OCI-M2 (cell line): ENCODE measurements around the gene SPEF2.

Experiments
- DNase-seq: peaks from one replicate; lab custom pipeline; 2025; ENCODE audit not compliant: unreplicated experiment; lab: John Stamatoyannopoulos, UW

The SPEF2 gene

DNA sequence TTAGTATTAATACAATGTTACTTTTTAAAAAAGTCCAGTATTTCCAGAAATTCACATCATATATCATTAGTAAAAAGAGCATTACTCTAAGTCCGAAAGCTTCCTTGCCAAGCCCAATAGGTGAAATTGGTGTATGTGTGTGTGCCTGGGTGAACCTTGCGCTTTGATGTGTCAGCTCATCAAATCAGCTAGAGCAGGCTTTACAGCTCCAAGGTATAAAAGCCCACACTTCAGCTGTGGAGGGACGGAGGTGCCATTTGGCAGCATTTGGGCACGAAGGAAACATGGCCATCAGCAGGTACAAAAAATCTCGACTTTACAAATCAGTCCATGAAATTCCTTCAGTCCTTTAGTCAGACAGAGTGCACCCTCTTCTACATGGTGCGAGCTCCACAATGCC is 162.6 kb downstream of the SPEF2 start:
- no peak for DNase-seq

DNA sequence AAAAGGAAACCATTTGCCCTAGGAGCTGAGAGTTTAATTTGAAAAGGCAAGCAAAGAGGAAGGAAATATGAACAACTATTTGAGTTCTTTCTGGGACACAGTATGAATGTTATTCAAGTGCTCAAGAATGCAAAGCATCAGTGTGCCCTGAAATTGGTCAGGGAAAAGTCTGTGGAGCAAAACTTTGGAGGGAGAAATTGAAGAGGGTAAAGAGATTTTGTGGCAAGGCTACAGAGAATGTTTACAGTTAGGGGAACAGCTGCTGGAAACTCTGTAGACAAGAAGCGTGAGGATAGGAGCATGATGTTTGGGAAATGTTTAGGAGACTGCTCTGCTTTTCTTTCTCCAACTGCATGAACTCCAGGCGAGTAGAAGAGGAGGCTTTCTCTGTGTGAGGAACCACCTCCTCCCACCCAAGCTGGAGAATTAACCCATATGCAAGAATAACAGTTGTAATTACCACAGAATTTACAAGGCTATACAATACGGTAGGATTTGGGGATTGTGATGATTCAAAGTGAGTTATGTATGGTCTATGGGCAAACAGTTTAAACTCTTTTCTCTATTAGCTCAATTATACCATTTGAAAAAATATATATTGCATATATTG is 163.6 kb downstream of the SPEF2 start:
- no peak for DNase-seq

DNA sequence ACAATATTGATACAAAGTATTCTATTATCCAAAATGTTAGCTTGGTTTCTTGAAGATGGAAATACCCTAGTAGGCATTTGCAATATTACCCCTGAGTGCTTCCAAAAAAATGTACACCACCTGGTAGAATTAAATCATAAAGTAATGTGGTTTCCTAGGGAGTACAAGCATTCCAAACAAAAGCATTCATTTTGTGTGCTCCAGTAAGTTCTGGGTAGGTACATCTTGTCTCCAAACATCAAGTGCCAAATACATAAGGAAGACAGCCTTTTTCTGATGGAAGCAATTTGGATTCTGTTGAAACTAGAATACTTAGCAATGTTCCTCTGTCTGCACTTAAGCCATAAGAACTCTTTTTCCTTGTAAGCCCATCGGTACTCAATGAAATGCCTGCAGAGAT is 165.9 kb downstream of the SPEF2 start:
- DNase-seq = no peak

DNA sequence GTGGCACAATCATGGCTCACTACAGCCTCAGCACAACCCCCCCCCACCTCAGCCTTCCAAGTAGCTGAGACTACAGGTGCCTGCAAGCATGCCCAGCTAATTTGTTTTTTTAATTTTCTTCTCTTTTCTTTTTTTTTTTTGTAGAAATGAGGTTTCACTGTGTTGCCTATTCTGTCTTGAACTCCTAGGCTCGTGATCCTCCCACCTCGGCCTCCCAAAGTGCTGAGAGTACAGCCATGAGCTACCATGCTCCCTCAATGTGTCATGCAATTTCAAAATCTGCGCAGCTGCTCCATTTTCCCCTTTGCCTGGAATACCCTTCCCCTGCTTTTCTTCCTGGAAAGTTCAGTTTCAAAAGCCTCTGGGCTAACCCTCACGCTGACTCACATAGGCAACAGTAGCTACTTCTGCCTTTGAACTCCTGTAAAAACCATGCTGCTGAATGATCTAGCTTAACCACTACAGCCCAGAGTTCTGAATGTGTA is 168.0 kb downstream of the SPEF2 start:
- DNase-seq = no peak

DNA sequence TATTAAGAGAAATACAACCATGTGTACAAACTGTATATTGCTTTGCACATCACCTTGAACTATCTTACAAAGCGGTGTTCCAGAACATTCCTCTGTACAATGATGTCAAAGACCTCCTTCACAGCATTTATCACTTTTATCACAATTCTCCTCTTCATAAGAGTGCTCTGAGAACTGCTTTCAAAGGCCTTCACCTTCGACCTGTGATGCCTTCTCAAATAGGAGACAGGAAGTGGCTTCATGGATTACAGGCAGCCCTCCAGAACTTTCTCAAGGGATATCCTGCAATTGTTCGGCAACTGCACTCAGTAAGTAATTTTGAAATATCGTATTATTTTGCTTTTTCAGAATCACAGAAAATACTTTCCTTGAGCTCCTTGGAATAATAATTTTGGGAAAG is 171.1 kb downstream of the SPEF2 start:
- no peak for DNase-seq

DNA sequence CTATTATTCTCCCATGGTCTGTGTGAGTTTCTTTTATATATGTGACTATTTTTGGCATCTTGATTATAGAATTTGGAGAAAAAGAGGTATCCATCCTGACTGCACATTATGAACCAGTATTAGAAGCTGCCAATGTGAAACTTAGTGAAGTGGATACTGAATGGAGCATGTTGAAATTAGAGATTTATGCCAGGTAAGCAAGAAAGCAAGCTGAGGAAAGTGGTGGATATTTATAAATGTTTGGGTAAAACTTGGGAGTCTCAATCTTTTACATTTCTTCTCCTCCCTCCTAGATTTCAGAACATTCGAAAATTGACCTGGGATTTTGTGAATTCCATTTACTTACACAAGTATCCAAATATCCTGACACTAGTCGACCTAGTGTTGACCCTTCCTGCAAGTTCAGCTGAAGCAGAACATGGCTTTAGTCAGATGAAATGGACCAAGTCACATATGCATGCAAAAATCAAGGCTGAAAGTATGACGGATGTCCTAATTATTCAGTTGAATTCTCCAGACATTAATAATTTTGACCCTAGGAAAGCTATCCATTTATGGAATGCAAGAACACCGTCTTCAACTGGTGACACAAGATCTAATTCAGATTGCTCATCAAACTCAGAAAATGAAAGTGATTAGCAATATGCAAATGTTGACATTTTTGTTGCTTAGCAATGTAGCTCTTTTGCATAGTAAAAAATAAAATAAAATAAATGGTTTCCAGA is 172.2 kb downstream of the SPEF2 start:
- no peak for DNase-seq

DNA sequence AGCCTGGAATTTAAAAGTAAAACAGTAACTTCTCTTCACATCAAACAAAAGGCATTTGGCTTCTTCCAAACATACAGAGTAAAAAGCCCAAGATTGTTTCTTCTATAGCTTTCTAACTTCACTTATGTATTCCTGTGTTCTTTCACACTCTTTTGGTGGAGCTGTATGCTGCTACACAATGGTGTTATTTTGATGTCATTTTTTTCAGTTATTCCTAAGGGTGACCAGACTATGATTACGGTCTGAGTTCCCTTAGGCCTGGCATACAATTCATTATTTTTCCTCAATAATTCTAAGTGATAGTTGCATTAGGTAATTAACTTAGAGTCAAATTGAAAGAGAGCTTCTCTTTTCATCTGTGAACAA is 172.8 kb downstream of the SPEF2 start:
- DNase-seq = no peak

DNA sequence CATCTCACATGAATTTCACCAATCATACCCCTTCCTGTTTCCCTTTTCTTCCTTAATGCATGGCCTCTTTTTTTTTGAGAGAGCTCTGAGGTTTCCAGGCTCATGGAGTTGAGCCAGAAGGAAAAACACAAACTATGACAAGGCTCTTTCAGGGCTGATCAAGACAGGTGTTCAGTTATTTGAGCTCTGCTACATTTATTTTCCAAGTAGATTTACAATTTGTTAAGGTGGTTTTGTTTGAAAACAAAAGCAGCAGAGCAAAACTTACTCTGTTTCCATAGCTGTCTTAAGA is 176.6 kb downstream of the SPEF2 start:
- no peak for DNase-seq

DNA sequence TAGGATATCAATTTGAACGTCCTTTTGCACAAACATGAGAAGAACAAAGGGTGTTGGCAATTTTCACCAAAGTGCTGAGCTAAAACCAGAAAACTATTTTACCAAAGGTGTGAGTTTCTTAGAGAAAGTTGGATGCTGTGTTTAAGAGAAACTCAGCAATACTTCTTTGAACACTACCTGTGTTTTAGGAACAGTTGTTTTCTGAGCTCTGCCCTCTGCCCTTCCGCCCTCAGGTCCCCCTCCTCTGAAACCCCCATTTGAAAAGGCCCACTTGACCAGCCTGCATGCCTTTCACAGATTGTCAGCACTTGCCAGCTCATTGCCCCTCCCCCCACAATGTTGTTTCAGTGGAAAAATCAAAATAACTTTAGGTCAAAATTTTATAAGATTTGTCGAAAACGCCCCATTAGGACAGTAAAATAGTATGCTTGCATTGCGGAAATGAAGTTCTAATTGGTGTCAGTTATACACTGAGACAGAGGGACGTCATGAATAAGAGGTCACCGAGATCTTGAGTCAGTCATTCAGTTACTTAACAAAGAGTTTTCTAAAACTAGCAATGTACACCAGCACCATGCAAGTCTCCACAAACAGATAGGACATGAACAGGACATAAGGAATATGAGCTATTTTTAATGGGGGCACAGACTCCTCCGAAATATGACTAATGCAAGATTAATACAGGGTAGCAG is 177.2 kb downstream of the SPEF2 start:
- DNase-seq = no peak

DNA sequence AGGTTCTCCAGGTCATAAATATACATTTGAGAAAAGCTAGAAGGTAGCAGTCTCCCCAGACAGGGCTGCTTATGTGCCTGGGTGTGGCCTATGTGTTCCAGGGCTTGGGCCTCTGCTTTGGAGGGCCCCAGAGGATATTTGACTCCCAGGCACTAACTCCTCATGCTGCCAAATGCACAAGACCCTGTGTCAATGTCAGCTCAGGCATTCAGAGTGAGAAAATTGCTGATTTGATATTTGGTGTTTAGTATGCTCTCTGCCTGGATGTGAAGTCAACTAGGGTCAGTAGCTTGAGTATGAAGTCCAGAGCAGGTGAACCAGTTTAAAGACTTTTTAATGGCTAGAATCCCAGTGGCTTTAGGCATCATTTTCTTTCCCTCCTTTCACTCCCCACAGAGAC is 181.5 kb downstream of the SPEF2 start:
- no peak for DNase-seq

DNA sequence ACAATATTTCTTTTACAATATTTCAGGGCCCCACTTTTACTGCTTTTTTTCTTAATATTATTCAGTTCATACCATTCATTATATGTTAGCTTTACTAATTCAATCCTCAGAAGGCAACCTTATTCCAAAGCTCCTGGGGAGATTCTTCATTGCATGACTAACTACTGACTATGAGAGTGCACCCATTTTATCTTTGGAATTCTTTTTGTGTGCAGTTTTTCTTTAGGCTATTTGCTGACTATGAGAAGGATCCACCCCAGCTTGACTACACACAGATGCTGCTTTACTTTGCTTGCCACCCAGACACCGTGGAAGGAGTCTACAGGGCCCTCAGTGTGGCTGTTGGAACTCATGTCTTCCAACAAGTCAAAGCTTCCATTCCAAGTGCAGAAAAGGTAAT is 182.1 kb downstream of the SPEF2 start:
- no peak for DNase-seq

DNA sequence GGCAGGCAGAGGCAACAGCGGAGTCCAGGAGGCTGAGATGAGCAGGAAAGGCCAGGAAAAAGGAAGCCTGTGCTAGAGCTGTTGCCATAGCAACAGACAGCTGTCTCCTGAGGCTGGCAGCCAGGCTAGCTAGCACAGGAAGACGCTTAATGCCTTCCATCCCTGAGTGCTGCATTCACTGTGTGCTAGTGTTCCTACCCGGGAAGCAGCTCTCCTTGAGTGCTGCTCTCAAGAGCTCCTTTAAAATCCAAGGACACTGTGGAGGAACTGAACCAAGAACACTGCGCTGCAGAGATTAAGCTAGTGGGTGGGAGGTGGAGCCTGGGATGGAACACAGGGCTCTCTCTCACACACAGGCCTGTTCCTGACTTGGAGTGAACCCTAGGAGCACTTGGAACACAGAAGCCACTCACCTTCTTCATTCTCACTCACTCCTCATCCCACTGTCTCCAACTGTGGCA is 185.6 kb downstream of the SPEF2 start:
- no peak for DNase-seq

DNA sequence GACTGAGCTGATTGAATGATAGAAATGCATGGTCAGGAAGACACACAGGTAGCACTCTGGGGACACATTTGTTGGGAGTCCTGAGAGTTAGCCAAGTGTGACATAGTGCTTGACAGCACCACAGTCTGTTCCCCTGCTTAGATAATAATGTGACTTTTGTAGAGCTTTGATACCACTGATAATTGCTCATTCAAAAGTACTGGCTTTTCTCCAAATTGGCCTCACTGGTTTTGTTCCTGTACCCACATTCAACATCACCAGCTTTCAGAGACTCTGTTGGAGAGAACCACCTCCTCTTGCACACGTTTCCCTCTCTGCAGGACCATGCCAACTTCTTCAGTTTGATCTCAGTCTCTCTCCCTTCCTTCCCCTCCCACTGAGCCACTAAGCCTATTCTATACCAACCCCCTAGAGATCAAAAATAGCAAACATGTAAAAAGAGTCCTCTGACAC is 186.6 kb downstream of the SPEF2 start:
- DNase-seq = no peak

DNA sequence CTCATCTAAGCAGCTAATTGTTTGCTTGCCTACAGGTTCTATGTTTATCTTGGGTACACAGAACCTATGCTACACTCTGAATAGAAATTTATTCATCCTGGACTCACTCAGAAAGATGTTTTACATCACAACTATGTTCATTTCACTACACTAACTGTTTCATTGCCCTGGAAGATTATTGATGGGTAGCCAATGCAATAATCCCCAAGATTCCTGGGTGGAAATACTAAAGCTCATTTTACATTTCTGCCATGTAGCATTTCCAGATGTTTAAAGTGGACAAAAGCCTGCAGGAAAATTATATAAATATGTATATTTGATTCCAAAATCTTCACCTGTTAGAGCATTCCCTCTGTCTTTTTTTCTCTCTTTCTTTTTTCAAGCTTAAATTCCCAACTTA is 187.2 kb downstream of the SPEF2 start:
- DNase-seq = no peak

DNA sequence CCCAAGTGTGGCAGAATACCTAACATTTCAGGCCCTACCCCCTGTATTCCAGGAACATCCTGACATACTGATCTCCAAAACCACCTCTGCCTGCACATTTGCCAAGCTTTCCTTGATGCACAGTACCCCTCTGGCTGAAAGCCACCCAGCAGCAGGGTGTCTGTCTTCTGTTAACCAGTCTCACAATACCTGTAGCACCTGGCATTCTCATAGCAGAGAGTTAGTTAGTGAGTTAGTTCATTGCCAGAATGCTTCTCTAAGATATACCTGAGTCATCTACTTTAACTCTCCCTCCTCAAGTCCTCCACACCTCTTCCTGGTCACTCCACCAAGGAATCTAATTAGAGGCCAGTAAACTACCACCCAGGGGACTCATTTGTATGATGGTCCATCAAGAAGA is 192.9 kb downstream of the SPEF2 start:
- DNase-seq = no peak

DNA sequence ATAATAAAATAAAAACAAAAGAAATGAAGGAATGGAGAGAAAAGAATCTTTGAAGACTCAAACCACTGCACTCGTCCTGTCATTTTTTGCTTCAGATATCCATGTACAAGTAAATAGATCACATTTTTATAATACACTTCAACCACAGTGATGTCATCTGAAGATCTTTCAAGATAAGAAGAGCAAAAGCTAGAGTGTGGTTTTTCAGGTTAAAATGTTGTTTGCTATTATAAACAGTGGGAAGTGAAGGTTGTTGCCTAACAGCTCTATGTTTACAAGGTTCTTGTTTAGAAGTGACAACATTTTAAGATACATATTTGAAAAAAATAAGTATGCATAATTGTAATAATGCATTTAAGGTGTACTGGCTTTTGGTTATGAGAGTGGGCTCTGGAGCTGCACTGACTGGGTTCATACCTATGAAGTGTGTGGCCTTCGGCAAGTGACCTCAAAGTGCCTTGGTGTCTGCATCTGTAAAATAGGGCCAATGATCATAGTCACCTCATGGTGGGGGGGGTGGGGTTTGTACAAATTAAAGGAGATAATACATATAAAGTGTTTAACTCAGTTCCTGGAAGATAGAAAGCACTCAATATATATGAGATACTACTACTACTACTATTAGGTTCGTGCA is 193.6 kb downstream of the SPEF2 start:
- DNase-seq = no peak

DNA sequence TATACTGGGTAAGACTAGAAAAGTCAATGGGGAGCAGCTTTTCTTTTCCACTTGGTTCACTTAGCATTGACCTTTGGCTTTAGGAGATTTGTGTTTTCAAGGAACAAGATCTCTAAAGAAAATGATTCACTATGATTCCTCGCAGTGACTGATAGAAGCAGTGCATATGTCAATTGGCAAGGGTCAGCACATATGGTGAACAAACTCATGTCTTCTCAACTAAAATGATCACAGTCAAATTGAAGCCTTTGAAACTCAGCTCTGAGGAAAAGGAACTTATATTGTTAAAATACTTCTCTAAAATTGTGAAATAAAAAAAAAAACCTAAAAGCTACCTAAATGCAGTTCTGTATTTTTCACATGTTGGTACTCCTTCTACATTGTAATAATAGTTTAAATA is 195.9 kb downstream of the SPEF2 start:
- DNase-seq = no peak

DNA sequence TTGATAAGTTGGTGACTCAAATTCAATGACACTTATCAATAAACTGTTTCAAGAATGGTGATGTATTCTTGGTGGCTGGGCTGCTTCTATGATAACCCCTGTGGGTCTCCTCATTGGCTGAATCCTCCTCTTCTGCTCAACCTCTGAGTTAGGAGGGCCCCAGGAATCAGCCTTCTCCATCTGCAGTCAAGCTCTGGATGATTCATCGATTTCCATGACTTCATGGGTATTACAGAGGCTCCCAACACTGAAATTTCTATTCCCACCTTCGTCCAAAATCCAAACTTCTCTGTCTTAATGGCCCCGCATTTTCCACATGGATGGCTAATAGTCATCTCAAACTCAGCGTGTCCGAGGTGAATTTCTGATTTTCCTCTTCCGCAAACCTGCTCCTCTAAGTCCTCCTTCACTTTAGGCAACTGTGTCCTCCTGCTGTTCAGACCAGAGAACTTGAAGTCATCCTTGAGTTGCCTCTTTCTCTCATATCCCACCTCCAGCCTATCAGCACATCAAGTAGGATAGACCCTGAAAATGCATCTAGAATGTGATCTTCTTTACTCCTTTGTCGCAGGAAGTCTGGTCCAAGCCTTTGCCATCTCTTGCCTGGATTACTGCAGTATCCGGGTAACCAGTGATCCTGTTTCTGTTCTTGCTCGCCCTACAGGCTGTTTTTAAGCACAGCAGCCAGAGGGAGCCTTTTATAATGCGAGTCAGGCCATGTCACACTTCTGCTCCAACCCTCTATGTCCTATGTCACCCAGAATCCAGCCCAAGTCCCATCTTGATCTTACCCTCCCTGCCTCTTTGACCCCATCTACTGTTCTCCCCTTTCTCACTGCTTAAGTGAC is 197.7 kb downstream of the SPEF2 start:
- DNase-seq = no peak

DNA sequence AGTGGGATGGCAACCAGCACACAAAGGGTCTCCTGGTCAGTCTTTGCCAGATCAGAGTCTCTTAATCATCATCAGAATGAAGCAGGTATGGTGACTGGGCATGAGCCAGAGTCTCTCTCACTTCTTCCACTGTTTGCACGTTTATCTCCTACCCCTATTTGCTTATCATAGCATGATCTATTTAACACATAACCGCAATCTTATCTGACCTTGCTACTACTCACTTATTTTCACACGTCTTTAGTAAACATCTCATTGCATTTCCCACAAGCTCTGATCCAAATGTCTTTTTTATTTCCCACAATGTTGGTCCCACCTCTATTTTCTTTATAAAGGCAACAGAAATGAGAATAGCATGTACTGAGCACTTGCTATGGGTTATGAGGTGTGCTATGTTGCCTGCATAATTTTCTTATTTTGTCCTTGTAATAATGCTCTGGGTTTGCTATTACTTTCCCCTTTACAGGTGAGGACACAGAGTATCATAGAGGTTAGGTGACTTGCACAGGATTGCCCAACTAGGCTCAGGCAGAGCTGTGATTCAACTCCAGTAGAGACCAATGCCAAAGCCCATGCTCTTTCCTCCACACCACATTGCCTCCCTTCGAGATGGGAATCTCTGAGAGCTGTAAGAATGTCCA is 199.3 kb downstream of the SPEF2 start:
- no peak for DNase-seq

DNA sequence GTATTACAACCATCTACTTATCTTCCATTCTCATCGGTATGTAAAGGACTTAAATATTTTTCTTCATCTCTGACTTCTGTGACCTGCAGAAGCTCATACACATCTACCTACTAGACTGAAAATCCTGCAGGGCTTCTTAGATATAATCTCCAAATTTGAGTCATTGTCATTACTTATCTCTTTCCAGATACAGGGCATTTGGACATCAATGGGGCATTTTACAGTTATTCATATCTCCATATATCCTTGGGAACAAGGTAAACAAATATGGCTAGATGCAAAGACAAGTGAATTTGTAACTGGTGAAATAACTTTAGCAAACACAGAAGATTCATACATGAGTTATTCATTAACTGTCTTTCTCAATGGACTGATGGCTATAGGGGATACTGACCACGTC is 201.4 kb downstream of the SPEF2 start:
- no peak for DNase-seq

DNA sequence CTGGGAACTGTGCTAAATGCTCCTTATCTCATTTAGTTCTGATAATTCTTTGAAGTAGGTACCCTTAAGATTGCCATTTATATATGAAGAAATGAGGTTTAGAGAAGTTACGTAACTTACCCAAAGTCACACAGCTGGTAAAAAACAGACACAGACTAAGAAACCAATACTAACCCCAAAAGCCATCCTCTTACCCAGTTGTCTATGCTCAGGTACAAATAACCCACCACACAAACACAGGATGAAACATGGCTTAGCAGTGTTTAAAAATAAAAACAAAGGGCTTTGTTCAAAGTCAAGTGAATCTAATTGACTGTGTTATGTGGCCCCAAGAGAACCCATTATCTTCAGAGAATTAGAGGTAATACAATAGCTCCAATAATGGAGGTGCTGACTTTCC is 202.0 kb downstream of the SPEF2 start:
- DNase-seq = no peak
